IPS-18a (cell line): ENCODE data around the gene USP30.

Experiments
- H3K27ac ChIP-seq: one replicate; pipeline ENCODE4 v1.5.1; 2013; ENCODE audit warnings: low read length
- H3K27me3 ChIP-seq: one replicate; pipeline ENCODE4 v1.6.1; 2013; ENCODE audit warnings: mild to moderate bottlenecking, low read length; ENCODE audit not compliant: control insufficient read depth, insufficient read depth
- H3K36me3 ChIP-seq: one replicate; pipeline ENCODE4 v1.6.1; 2013; ENCODE audit warnings: low read depth, low read length; ENCODE audit not compliant: control insufficient read depth
- H3K4me1 ChIP-seq: one replicate; pipeline ENCODE4 v1.6.1; 2013; ENCODE audit warnings: low read depth, low read length; ENCODE audit not compliant: control insufficient read depth
- H3K4me3 ChIP-seq: one replicate; pipeline ENCODE4 v1.5.1; 2013; ENCODE audit warnings: low read length
- H3K9ac ChIP-seq: one replicate; pipeline ENCODE4 v1.6.1; 2013; ENCODE audit warnings: mild to moderate bottlenecking, low read length, moderate library complexity
- H3K9me3 ChIP-seq: one replicate; pipeline ENCODE4 v1.6.1; 2013; ENCODE audit warnings: low read depth, low read length; ENCODE audit not compliant: control insufficient read depth

USP30 gene

GRCh38 chr12:109131154-109132050 lies 79.0 kb downstream of the USP30 start:
- H3K4me3 ChIP-seq = no peak overlapping the region

GRCh38 chr12:109134186-109134917 lies 82.0 kb downstream of the USP30 start:
- no peak overlapping the region for H3K9ac ChIP-seq
- no peak overlapping the region for H3K4me3 ChIP-seq
- H3K9me3 ChIP-seq = no peaks in the 10 kb centered on the region
- no peaks in the 10 kb centered on the region for H3K4me1 ChIP-seq
- no peaks in the 10 kb centered on the region for H3K36me3 ChIP-seq
- no peaks in the 10 kb centered on the region for H3K27me3 ChIP-seq
- no peak overlapping the region for H3K27ac ChIP-seq

More at GRCh38 chr12:109131154-109132050, 79.0 kb downstream of the USP30 start:
- Histone ChIP-seq H3K9ac (no peak overlapping the region), H3K4me1 (no peaks in the 10 kb centered on the region), H3K27ac (no peak overlapping the region), H3K36me3 (no peaks in the 10 kb centered on the region), H3K9me3 (no peaks in the 10 kb centered on the region), H3K27me3 (no peaks in the 10 kb centered on the region)

GRCh38 chr12:109137055-109137454 lies 84.7 kb downstream of the USP30 start:
- Histone ChIP-seq H3K27ac (no peak overlapping the region), H3K4me1 (no peaks in the 10 kb centered on the region), H3K27me3 (no peaks in the 10 kb centered on the region), H3K4me3 (no peak overlapping the region), H3K9ac (no peak overlapping the region), H3K9me3 (no peaks in the 10 kb centered on the region), H3K36me3 (no peaks in the 10 kb centered on the region)
